DOHH2 (cell line): ENCODE results near the gene CNNM3.

Experiments
- CTCF ChIP-seq: fragments of 200-600 bp; sonication (generic); IDR thresholded peaks from one replicate; pipeline ENCODE4 v1.5.1; 2014; ENCODE audit warnings: antibody characterized with exemption, mild to moderate bottlenecking, low read depth, low read length; ENCODE audit not compliant: poor library complexity, severe bottlenecking
- EZH2phosphoT487 ChIP-seq: fragments of 200-600 bp; sonication (generic); IDR thresholded peaks from 2 replicates; pipeline ENCODE4 v1.6.1; 2017; ENCODE audit warnings: borderline replicate concordance, mild to moderate bottlenecking, antibody characterized with exemption, low read length, moderate library complexity, mixed read lengths

- TF ChIP-seq CTCF (no peak), EZH2phosphoT487 (no peak)
Measured at GRCh38 chr2:96839875-96840850, 24.1 kb downstream of the CNNM3 start.
